ENCODE measurements around the gene OBSCN.

The OBSCN gene

GRCh38 chr1:228279011-228279721, 71.3 kb downstream of the OBSCN start:
- DNase-seq (ENCODE audit: low read depth): no peak

GRCh38 chr1:228279722-228280105, 71.9 kb downstream of the OBSCN start:
- no peak for DNase-seq (ENCODE audit: low read depth)

- DNase-seq (ENCODE audit: low read depth): no peak
Observed at GRCh38 chr1:228280106-228280901, 72.5 kb downstream of the OBSCN start.

- DNase-seq (ENCODE audit: low read depth): no peak
Observed at GRCh38 chr1:228280961-228281591, 73.2 kb downstream of the OBSCN start.

- DNase-seq (ENCODE audit: low read depth): no peak
Observed at GRCh38 chr1:228281631-228282328, 73.9 kb downstream of the OBSCN start.

GRCh38 chr1:228282329-228283042, 74.6 kb downstream of the OBSCN start:
- no peak for DNase-seq (ENCODE audit: low read depth)

GRCh38 chr1:228283043-228283371, 75.2 kb downstream of the OBSCN start:
- no peak for DNase-seq (ENCODE audit: low read depth)

- no peak for DNase-seq (ENCODE audit: low read depth)
Observed at GRCh38 chr1:228283476-228284147, 75.8 kb downstream of the OBSCN start.

GRCh38 chr1:228284148-228284495, 76.3 kb downstream of the OBSCN start:
- no peak for DNase-seq (ENCODE audit: low read depth)

- DNase-seq (ENCODE audit: low read depth): no peak
Observed at GRCh38 chr1:228284521-228284920, 76.7 kb downstream of the OBSCN start.

- DNase-seq (ENCODE audit: low read depth): no peak
Observed at GRCh38 chr1:228285661-228286504, 78.0 kb downstream of the OBSCN start.

- DNase-seq (ENCODE audit: low read depth): no peak
Observed at GRCh38 chr1:228286505-228287417, 78.9 kb downstream of the OBSCN start.

- no peak for DNase-seq (ENCODE audit: low read depth)
Observed at GRCh38 chr1:228287541-228288425, 79.9 kb downstream of the OBSCN start.

GRCh38 chr1:228288536-228289238, 80.8 kb downstream of the OBSCN start:
- no peak for DNase-seq (ENCODE audit: low read depth)

- no peak for DNase-seq (ENCODE audit: low read depth)
Observed at GRCh38 chr1:228289239-228289849, 81.5 kb downstream of the OBSCN start.

- DNase-seq (ENCODE audit: low read depth): no peak
Observed at GRCh38 chr1:228289996-228290881, 82.4 kb downstream of the OBSCN start.

Data from GM04504 (cell line).